ENCODE results near the gene GNG12.

DNA sequence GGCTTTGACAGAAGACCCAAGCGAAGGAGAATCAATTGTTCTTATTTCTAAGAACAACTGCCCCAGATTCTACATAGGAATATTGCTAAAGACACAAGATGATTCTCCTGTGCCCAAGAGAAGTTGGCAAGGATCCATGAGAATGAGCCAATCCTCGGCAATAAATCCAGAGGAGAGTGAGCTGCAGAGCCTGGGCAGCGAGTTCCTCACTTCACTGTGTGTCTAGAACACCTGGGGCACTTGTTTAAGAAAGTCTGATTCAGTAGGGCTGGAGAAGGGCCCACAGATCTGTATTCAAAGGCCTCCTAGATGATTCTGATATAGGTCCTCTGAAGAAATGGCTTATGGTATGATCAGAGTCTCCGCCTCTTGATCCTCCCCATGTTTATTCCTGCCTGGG is 116.5 kb downstream of the GNG12 start:
- TF ChIP-seq, protein P1, sequence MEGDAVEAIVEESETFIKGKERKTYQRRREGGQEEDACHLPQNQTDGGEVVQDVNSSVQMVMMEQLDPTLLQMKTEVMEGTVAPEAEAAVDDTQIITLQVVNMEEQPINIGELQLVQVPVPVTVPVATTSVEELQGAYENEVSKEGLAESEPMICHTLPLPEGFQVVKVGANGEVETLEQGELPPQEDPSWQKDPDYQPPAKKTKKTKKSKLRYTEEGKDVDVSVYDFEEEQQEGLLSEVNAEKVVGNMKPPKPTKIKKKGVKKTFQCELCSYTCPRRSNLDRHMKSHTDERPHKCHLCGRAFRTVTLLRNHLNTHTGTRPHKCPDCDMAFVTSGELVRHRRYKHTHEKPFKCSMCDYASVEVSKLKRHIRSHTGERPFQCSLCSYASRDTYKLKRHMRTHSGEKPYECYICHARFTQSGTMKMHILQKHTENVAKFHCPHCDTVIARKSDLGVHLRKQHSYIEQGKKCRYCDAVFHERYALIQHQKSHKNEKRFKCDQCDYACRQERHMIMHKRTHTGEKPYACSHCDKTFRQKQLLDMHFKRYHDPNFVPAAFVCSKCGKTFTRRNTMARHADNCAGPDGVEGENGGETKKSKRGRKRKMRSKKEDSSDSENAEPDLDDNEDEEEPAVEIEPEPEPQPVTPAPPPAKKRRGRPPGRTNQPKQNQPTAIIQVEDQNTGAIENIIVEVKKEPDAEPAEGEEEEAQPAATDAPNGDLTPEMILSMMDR (optimal IDR thresholded peaks at IDR 0.05 in 1 of 3, IDR thresholded peaks at IDR 0.05 in 1 of 3, conservative IDR thresholded peaks at IDR 0.05 in 1 of 3; ENCODE audit: extremely low read depth in 1 of 3, insufficient read depth in 2 of 3, low read length in 3 of 3) = no peak
- TF ChIP-seq EZH2 (IDR thresholded peaks at IDR 0.05; ENCODE audit: low read length) = no peak

Data from keratinocyte (primary cell).